Measurements from ENCODE around the gene SH3GL1. TPM values are rescaled to one million over a fixed set of nuclear protein-coding genes. Genes with fewer than 3 reads are reported as not detected.

The SH3GL1 gene
- polyA plus RNA-seq, 3 donors = 14.0 to 33.9 (median 15.0) TPM

- no peak for TF ChIP-seq CTCF (IDR thresholded peaks at IDR 0.05)
- H3K79me2 ChIP-seq (ENCODE audit: insufficient read depth, low read length) = no peaks in the 10 kb centered on the region
- Mint-ChIP-seq H3K36me3 (peaks cover 38 to 81% of the 10 kb centered on the region in 2 donors), H3K27me3 (ENCODE audit: low read depth in 3 of 3) (peaks cover 0 to 2% (median 0%) of the 10 kb centered on the region in 3 donors), H3K9me3 (no peaks in the 10 kb centered on the region), H3K27ac (no peak overlapping the region), H3K4me1 (no peaks in the 10 kb centered on the region), H3K4me3 (no peak overlapping the region)
- H3K4me3 ChIP-seq (replicated peaks in 1 of 3; ENCODE audit: low read depth in 2 of 3, low read length in 3 of 3) = no peak overlapping the region
- H4K20me1 ChIP-seq (ENCODE audit: insufficient read depth, low read length) = peaks cover 55% of the 10 kb centered on the region
- H3K9ac ChIP-seq (ENCODE audit: insufficient read depth, low read length, poor library complexity, severe bottlenecking) = no peak overlapping the region
- no peak overlapping the region for H3K4me2 ChIP-seq (replicated peaks; ENCODE audit: extremely low read depth, low read length, poor library complexity, severe bottlenecking)
- H3K9me3 ChIP-seq (replicated peaks in 1 of 2; ENCODE audit: control insufficient read depth in 1 of 2, insufficient read depth in 1 of 2, low read length in 2 of 2) = no peaks in the 10 kb centered on the region
- H3K27me3 ChIP-seq (ENCODE audit: control insufficient read depth in 2 of 2, insufficient read depth in 2 of 2, low read length in 2 of 2) = no peaks in the 10 kb centered on the region
- no peaks in the 10 kb centered on the region for H3K4me1 ChIP-seq (ENCODE audit: control insufficient read depth in 1 of 2, insufficient read depth in 2 of 2, low read length in 2 of 2)
- intact Hi-C loops (cut with micrococcal nuclease) = no loop called here
- 94% methylated on average over 11 of the region's 13 CpGs for WGBS (ENCODE audit: insufficient coverage)
- H3K27ac ChIP-seq (ENCODE audit: low read depth in 1 of 2, low read length in 2 of 2) = no peak overlapping the region
- peaks cover 64 to 84% of the 10 kb centered on the region in 2 donors for H3K36me3 ChIP-seq (replicated peaks in 1 of 2; ENCODE audit: control insufficient read depth in 1 of 2, insufficient read depth in 2 of 2, low read length in 2 of 2)
- DNase-seq = no peak
- H2AFZ ChIP-seq (ENCODE audit: insufficient read depth, low read depth, low read length, poor library complexity, severe bottlenecking) = no peak overlapping the region
Observed at GRCh38 chr19:4359627-4360000, 40.7 kb downstream of the SH3GL1 start.

GRCh38 chr19:4358709-4359626 lies 41.4 kb downstream of the SH3GL1 start:
- Histone ChIP-seq H3K79me2 (ENCODE audit: insufficient read depth, low read length) (no peaks in the 10 kb centered on the region), H3K36me3 (replicated peaks in 1 of 2; ENCODE audit: control insufficient read depth in 1 of 2, insufficient read depth in 2 of 2, low read length in 2 of 2) (peaks cover 66 to 84% of the 10 kb centered on the region in 2 donors), H3K27ac (ENCODE audit: low read depth in 1 of 2, low read length in 2 of 2) (no peak overlapping the region), H3K27me3 (ENCODE audit: control insufficient read depth in 2 of 2, insufficient read depth in 2 of 2, low read length in 2 of 2) (no peaks in the 10 kb centered on the region), H3K4me1 (ENCODE audit: control insufficient read depth in 1 of 2, insufficient read depth in 2 of 2, low read length in 2 of 2) (no peaks in the 10 kb centered on the region), H2AFZ (ENCODE audit: insufficient read depth, low read depth, low read length, poor library complexity, severe bottlenecking) (no peak overlapping the region), H3K9me3 (replicated peaks in 1 of 2; ENCODE audit: control insufficient read depth in 1 of 2, insufficient read depth in 1 of 2, low read length in 2 of 2) (no peaks in the 10 kb centered on the region), H3K4me3 (replicated peaks in 1 of 3; ENCODE audit: low read depth in 2 of 3, low read length in 3 of 3) (no peak overlapping the region), H3K9ac (ENCODE audit: insufficient read depth, low read length, poor library complexity, severe bottlenecking) (no peak overlapping the region), H3K4me2 (replicated peaks; ENCODE audit: extremely low read depth, low read length, poor library complexity, severe bottlenecking) (no peak overlapping the region), H4K20me1 (ENCODE audit: insufficient read depth, low read length) (peaks cover 55% of the 10 kb centered on the region)
- no peak overlapping the region for H3K27ac Mint-ChIP-seq
- no peak for TF ChIP-seq CTCF (IDR thresholded peaks at IDR 0.05)
- H3K36me3 Mint-ChIP-seq = peaks cover 36 to 83% of the 10 kb centered on the region in 2 donors
- peaks cover 0 to 2% (median 0%) of the 10 kb centered on the region in 3 donors for H3K27me3 Mint-ChIP-seq (ENCODE audit: low read depth in 3 of 3)
- no peaks in the 10 kb centered on the region for H3K4me1 Mint-ChIP-seq
- WGBS (ENCODE audit: insufficient coverage) = 95% methylated on average over 20 of the region's 25 CpGs
- H3K4me3 Mint-ChIP-seq = no peak overlapping the region
- H3K9me3 Mint-ChIP-seq = no peaks in the 10 kb centered on the region
- DNase-seq = no peak
- intact Hi-C loops (cut with micrococcal nuclease) = no loop called here
